D721Med (cell line): ENCODE measurements around the gene FARS2.

Experiments used
- DNase-seq: peaks from one replicate; pipeline ENCODE4 v3.0.0; 2011; ENCODE audit warnings: low spot score; ENCODE audit not compliant: insufficient read length
- FAIRE-seq: peaks from 2 replicates; lab custom pipeline; 2011; peaks lifted over from hg19 to GRCh38; lab: Jason Lieb, UNC
- TF ChIP-seq, protein P1 (sequence below): IDR thresholded peaks from 2 replicates; pipeline ENCODE4 v1.5.1; 2012; ENCODE audit warnings: mild to moderate bottlenecking, control low read depth; ENCODE audit not compliant: insufficient read depth; ENCODE audit errors: missing control alignments

FARS2 gene

DNA sequence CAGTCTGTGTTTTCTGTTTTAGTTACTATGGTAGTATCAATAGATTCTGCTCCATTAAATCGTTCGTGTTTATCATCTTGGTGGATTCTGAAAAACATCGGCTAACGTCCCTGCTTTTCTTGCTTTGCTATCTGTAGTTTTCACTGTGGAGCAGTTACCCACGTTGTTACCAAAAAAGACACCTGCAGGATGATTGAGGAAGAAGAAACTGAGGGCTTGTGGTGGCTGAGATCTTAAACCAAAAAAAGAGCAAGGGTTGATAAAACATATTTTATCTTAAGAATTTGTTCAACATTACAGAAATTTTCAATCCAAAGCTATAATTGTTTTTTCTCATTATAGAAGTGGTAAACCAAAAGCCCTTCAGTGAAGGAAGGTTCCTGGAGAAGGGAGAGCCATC lies 166.3 kb downstream of the FARS2 start:
- DNase-seq = no peak
- FAIRE-seq = no peak
- TF ChIP-seq, protein P1, sequence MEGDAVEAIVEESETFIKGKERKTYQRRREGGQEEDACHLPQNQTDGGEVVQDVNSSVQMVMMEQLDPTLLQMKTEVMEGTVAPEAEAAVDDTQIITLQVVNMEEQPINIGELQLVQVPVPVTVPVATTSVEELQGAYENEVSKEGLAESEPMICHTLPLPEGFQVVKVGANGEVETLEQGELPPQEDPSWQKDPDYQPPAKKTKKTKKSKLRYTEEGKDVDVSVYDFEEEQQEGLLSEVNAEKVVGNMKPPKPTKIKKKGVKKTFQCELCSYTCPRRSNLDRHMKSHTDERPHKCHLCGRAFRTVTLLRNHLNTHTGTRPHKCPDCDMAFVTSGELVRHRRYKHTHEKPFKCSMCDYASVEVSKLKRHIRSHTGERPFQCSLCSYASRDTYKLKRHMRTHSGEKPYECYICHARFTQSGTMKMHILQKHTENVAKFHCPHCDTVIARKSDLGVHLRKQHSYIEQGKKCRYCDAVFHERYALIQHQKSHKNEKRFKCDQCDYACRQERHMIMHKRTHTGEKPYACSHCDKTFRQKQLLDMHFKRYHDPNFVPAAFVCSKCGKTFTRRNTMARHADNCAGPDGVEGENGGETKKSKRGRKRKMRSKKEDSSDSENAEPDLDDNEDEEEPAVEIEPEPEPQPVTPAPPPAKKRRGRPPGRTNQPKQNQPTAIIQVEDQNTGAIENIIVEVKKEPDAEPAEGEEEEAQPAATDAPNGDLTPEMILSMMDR = no peak

DNA sequence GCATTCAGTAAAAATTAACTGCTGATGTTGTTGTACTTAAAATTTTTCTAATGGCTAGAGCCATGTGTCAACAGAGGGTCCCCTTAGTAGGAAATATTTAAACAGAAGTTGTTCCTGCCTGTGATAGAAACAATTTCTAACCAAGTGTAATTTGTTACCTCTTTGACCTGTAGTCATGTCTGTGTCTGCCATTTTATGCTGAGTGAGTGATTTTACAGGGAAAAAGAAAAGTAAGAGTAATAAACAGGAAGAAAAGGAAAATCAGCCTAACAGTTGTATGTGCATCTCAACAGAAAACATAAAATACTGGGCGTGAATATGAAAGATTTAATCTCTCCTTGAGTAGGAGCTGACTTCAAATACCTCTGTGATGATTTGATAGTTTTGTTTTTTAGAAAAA lies 172.0 kb downstream of the FARS2 start:
- TF ChIP-seq, protein P1 = no peak
- no peak for FAIRE-seq
- DNase-seq = no peak

DNA sequence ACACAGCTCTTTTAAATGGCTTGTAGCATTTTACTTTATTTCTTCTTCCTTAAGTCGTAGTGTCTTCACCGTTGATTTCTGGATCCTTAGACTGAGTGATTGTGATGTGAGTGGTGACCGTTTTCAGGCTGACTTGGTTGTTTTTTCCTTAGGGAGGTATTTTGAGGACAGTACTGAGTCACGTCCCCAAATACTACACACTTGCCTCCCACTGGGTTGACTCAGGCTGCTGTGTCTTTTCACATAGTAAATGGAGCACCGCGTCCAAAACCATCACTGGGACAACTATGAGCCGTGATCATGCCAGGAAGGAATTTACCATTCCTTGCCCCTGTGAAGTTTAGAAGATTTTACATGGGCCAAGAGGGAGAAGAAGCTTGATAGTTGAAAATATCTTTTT lies 174.1 kb downstream of the FARS2 start:
- FAIRE-seq (no peak), DNase-seq (no peak)
- TF ChIP-seq, protein P1 = no peak

DNA sequence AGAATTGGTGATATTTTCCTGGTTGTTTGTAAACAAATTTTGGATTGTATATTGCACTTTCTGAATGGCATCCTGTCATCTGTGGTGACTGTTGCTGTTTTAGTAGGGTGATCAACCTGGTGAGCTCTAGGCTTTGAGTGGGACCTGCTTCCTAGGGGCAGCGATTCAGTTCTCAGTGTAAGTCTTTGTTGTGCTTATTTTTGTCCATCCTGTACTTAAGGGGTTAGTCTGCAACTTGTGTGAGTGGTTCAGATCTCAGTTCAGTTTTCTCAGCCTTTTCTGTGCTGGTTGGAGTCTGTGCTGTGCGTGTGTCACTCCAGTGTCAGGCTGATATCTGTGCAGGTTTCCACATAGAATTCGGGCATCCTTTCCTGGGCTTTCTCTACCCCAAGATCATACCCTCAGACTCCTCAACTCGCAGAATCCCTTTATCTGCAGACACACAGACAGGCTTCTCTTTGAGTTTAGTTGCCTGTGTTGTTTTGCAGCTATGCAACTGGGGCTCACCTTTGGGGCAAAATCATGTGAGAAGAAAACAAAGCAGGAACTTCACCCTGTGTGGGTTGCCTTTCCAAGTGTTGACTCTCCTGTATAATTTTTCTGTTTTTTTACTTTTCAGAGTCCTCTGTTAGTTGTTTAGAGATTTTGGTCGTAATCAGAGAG lies 177.7 kb downstream of the FARS2 start:
- DNase-seq (no peak), FAIRE-seq (no peak)
- TF ChIP-seq, protein P1 = no peak

DNA sequence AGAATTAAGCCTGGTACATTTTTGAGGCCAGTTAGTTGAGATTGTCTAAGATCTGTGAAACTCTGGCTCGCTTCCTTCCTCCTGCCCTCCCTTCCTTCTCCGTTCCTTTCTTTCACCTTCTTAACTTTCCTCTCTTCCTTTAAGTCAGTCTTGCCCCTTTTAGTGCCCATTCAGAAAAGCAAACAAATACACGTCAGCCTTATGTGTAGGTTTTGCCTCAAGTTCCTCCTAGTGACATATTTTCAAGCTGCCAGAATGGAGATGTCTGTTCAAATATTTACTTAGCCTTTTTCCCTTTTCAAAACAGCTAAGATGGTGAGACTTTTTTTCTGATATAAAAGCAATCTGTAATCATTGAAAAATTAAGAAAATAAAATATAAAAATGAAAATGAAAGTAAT lies 178.4 kb downstream of the FARS2 start:
- FAIRE-seq (no peak), DNase-seq (no peak)
- TF ChIP-seq, protein P1 = no peak

DNA sequence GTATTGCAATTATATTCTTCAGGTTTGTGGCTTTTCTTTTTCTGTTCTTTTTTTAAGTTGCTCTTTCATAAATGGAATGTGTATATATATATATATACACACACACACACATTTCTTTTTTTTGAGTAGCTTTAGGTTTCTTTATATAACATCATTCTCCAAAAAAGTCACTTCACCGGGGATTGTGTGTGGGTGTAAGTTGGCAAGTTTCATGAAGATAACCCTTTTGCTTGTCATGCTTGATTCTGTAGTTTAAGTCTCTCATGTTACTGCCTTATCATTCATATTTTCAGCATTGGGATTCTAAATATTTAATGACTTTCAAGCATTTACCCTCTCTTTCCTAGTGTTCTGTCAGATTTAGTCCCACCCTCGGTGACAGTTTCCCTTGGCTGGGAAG lies 181.0 kb downstream of the FARS2 start:
- TF ChIP-seq, protein P1 = no peak
- no peak for FAIRE-seq

DNA sequence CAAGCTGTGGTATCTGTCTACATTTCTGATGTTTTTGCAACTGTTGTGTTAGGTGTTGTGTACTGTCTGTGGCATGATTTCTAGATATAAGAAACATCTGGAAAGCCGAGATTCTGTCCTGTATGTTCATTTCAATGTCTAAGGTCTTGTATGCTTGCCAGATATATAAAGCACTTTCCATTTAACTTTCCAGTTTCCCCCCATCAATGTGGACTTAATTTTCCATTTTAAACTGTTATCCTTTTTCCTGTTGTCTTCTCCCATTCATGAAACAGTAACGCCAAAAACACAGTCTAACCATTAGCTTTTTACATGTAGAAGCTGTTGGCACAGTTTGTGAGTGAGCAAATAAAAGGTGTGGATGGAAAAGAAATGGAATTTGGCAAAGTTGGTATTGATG lies 181.6 kb downstream of the FARS2 start:
- TF ChIP-seq, protein P1 = no peak
- DNase-seq (no peak), FAIRE-seq (no peak)

More for the DNA sequence above, 181.0 kb downstream of the FARS2 start:
- no peak for DNase-seq
